Cardiac fibroblast (primary cell): Measurements from ENCODE around the gene PPP4R3B.

Experiments
- DNase-seq, 2 donors: peaks; one replicate each; pipeline versions ENCODE4 v3.0.0 to v3.0.0-alpha.2; 2010; ENCODE audit warnings: low read depth in 2 of 2
- H3K4me3 ChIP-seq, 2 donors: replicated peaks in 1 of 2; 1 replicate in 1 of 2; 2 replicates in 1 of 2; pipeline ENCODE4 v1.5.1; 2011; ENCODE audit warnings: low read depth in 2 of 2, low read length in 2 of 2, mild to moderate bottlenecking in 2 of 2, moderate library complexity in 1 of 2
- TF ChIP-seq, protein P1 (sequence below): IDR thresholded peaks from one replicate; pipeline ENCODE4 v1.5.1; 2011; ENCODE audit warnings: low read depth, mild to moderate bottlenecking, low read length, inconsistent platforms

PPP4R3B gene

GRCh38 chr2:55511508-55512124 is 105.8 kb downstream of the PPP4R3B start:
- DNase-seq = peak; percentile 66 to 67
- no peak overlapping the region for H3K4me3 ChIP-seq
- TF ChIP-seq, protein P1, sequence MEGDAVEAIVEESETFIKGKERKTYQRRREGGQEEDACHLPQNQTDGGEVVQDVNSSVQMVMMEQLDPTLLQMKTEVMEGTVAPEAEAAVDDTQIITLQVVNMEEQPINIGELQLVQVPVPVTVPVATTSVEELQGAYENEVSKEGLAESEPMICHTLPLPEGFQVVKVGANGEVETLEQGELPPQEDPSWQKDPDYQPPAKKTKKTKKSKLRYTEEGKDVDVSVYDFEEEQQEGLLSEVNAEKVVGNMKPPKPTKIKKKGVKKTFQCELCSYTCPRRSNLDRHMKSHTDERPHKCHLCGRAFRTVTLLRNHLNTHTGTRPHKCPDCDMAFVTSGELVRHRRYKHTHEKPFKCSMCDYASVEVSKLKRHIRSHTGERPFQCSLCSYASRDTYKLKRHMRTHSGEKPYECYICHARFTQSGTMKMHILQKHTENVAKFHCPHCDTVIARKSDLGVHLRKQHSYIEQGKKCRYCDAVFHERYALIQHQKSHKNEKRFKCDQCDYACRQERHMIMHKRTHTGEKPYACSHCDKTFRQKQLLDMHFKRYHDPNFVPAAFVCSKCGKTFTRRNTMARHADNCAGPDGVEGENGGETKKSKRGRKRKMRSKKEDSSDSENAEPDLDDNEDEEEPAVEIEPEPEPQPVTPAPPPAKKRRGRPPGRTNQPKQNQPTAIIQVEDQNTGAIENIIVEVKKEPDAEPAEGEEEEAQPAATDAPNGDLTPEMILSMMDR = peak; percentile 55

DNA sequence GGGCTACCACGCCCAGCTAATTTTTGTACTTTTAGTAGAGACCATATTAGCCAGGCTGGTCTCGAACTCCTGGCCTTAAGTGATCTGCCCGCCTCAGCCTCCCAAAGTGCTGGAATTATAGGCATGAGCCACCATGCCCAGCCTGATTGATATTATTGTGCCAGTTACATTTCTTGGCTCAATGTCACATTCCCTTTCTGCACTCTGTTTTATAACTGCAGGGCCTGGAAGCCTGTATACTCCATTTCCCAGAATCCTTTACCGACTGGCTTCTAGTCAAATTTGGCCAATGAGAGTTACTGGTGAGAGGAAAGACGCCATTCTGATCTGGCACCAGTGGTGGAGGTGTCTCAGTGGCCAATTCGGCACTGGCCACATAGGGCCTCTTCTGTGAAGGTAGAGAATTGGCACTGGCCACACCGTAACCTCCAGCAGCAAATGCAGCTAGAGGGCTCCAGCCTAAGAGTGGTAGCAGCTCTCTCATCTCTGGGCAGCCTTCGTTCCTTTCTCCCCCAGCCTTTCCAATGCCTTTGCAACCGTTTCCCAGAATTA is 114.8 kb downstream of the PPP4R3B start:
- TF ChIP-seq, protein P1 = no peak
- H3K4me3 ChIP-seq = no peak overlapping the region

DNA sequence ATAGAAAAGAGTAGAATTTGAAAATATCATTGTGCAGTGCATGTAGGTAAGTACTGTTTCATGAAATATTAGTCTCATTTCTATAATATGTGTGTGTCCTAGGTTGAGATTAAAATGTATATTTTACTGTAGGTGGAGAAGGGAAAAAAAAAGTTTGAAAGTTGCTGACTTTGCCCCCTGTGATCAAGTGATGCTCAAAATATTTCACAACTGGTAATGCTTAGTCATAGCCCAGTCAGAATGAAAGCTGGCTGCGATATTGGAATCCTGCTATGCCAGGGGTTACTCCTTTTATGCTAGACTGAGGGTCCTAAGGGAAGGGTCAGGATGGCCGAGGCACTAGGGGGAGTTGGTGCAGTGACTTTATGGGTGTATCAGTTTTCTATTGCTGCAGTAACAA is 117.4 kb downstream of the PPP4R3B start:
- peak; percentile 57 to 74 for DNase-seq
- no peak overlapping the region for H3K4me3 ChIP-seq
- TF ChIP-seq, protein P1 = no peak

More for the DNA sequence above, 114.8 kb downstream of the PPP4R3B start:
- DNase-seq = no peak

- no peak for DNase-seq
- TF ChIP-seq, protein P1 = no peak
- no peak overlapping the region for H3K4me3 ChIP-seq
These were observed 118.8 kb downstream of the PPP4R3B start for GRCh38 chr2:55498582-55498981.
